Choroid plexus epithelial cell (primary cell): ENCODE measurements around the gene HLA-E.

ENCODE experiments used
- DNase-seq: peaks from one replicate; pipeline ENCODE4 v3.0.0-alpha.2; 2010; ENCODE audit warnings: low read depth
- H3K4me3 ChIP-seq: 2 replicates; pipeline ENCODE4 v1.5.1; 2011; ENCODE audit warnings: low read depth, mild to moderate bottlenecking, control low read depth, low read length, moderate library complexity
- CTCF ChIP-seq: conservative IDR thresholded peaks from 2 replicates; pipeline ENCODE4 v1.5.1; 2011; ENCODE audit warnings: low read depth, mild to moderate bottlenecking, control low read depth, inconsistent platforms, low read length, moderate library complexity

Gene HLA-E

GRCh38 chr6:30500421-30501355, 11.4 kb downstream of the HLA-E start:
- TF ChIP-seq CTCF: no peak
- H3K4me3 ChIP-seq: no peak overlapping the region
- DNase-seq: peak; percentile 61

GRCh38 chr6:30507849-30508827, 18.8 kb downstream of the HLA-E start:
- TF ChIP-seq CTCF: no peak
- no peak for DNase-seq
- H3K4me3 ChIP-seq: no peak overlapping the region

DNA sequence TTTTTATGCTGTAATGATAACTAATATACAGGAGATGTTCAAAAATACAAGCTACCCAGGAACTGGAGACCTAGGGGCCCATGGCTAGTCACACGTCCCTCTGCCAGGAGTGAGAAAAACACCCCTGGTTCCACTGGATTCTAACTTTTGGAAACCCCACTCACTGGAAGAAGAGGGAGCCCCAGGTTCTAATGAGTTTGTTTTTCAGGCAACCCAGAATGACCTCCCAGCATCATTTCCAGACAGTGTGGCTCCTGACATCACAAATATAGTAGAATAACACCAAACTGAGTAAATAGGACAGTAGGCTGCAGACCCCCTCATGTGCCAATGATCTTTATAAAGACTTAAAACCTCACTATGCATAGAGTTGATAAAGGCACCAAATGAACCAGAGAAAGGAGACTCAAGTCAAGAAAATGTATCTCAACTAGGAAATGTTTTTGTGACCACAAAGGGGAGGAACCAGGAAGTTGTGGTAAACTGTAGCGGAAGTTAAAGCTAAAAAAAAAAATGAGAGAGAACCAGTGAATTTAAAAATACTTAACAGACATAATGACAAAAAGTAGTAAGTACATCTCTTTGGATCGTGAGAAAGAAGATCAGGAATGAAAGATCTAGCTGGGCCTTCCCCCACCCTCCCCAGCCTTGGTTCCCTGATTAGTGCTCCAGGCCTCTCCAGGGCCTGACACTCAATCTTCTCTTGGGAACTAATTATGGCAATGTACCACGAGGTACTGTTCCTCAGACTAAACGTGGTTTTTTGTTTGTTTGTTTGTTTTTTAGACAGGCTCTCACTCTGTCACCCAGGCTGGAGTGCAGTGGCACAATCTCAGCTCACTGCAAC, 19.8 kb downstream of the HLA-E start:
- no peak for TF ChIP-seq CTCF
- H3K4me3 ChIP-seq: no peak overlapping the region
- DNase-seq: peak; percentile 59

DNA sequence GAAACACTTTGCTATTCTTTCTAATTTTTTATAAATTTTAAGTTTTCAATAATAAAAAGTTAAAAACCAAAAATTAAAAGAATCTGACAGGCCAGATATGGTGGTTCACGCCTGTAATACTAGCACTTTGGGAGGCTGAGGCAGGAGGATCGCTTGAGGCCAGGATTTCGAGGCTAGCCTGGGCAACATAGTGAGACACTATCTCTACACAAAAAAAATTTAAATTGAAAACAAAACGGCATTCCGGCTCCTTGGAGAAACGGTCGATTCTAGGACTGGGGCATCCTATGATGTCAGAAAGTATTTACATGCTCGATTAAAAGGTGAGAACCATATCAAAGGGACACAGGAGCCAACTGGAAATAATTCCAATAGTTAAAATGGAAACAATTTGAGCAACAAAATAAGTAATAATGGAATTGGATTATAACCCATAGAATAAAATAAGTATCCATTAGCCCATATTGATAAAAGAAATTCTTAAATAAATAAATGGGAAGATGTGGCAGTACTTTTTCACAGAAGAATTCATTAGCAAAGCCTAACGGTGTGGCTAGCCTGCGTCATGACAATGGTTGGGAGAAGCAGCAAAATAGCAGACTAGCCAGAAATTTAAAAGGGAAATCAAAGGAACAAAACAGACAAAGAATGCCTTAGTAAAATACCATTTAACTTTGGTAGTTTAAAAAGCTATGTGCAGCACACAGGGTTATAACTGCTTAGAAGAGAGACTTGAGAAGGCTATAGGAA, 21.3 kb downstream of the HLA-E start:
- H3K4me3 ChIP-seq: no peak overlapping the region
- no peak for DNase-seq
- TF ChIP-seq CTCF: no peak

GRCh38 chr6:30511169-30511546, 21.8 kb downstream of the HLA-E start:
- DNase-seq: no peak
- no peak for TF ChIP-seq CTCF
- no peak overlapping the region for H3K4me3 ChIP-seq

GRCh38 chr6:30513451-30513850, 24.1 kb downstream of the HLA-E start:
- no peak overlapping the region for H3K4me3 ChIP-seq
- no peak for DNase-seq
- TF ChIP-seq CTCF: no peak
